Adrenal gland (tissue), 5 donors: ENCODE results near the gene GGNBP2.

Source experiments
- POLR2A ChIP-seq, 2 donors: fragments of 450-650 bp; IDR thresholded peaks; one replicate each; pipeline ENCODE4 v1.6.1; 2017; ENCODE audit warnings: antibody characterized with exemption in 2 of 2, mild to moderate bottlenecking in 2 of 2, moderate library complexity in 1 of 2
- TF ChIP-seq, protein P1 (sequence below), 6 experiments: fragments of 450-650 bp in 4 of 6; fragments of 200-600 bp in 2 of 6; sonication (generic) in 1 of 6; IDR thresholded peaks; 1 replicate in 5 of 6; 2 replicates in 1 of 6; pipeline versions ENCODE4 v1.5.1 to v1.8.0; 2016 to 2021; ENCODE audit warnings: antibody characterized with exemption in 6 of 6, mild to moderate bottlenecking in 2 of 6, moderate library complexity in 1 of 6
- donor health status: DM: no; HTN: no; CAD: no.

DNA sequence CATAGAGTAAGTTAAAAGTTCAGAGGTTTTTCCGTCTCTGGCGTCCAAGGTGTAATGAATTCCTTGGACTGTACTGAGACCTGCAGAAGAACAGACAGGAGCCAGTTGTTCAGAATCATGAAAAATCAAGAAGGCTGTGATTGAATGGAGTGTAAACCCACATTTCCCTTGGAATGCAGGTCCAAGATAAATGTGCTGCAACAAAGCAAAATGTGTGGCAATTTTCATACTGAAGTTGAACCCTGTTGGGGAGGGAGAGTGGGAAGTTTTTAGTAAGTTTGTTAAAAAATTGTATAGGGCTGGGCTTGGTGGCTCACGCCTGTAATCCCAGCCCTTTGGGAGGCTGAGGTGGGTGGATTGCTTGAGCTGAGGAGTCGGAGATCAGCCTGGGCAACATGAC, 21.4 kb downstream of the GGNBP2 start:
- TF ChIP-seq, protein P1, sequence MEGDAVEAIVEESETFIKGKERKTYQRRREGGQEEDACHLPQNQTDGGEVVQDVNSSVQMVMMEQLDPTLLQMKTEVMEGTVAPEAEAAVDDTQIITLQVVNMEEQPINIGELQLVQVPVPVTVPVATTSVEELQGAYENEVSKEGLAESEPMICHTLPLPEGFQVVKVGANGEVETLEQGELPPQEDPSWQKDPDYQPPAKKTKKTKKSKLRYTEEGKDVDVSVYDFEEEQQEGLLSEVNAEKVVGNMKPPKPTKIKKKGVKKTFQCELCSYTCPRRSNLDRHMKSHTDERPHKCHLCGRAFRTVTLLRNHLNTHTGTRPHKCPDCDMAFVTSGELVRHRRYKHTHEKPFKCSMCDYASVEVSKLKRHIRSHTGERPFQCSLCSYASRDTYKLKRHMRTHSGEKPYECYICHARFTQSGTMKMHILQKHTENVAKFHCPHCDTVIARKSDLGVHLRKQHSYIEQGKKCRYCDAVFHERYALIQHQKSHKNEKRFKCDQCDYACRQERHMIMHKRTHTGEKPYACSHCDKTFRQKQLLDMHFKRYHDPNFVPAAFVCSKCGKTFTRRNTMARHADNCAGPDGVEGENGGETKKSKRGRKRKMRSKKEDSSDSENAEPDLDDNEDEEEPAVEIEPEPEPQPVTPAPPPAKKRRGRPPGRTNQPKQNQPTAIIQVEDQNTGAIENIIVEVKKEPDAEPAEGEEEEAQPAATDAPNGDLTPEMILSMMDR (IDR thresholded peaks at IDR 0.05), result no peak
- TF ChIP-seq POLR2A (IDR thresholded peaks at IDR 0.05), result no peak
